GM12891 (cell line): ENCODE measurements around the gene TENT4B.

Experiments used
- PAX5 ChIP-seq: IDR thresholded peaks from 2 replicates; pipeline ENCODE4 v1.6.1; 2011; ENCODE audit warnings: low read length, moderate library complexity, mild to moderate bottlenecking; ENCODE audit not compliant: insufficient read depth, severe bottlenecking
- POLR2A ChIP-seq: IDR thresholded peaks from 2 replicates; pipeline ENCODE4 v1.6.1; 2011; ENCODE audit warnings: low read depth, low read length, control low read depth
- POLR2AphosphoS5 ChIP-seq: IDR thresholded peaks from 2 replicates; pipeline ENCODE4 v1.6.1; 2011; ENCODE audit warnings: low read depth, low read length, control low read depth
- SPI1 ChIP-seq: IDR thresholded peaks from 2 replicates; pipeline ENCODE4 v1.6.1; 2011; ENCODE audit warnings: low read depth, low read length, control low read depth
- TAF1 ChIP-seq: IDR thresholded peaks from 2 replicates; pipeline ENCODE4 v1.6.1; 2011; ENCODE audit warnings: low read depth, low read length, control low read depth

DNA sequence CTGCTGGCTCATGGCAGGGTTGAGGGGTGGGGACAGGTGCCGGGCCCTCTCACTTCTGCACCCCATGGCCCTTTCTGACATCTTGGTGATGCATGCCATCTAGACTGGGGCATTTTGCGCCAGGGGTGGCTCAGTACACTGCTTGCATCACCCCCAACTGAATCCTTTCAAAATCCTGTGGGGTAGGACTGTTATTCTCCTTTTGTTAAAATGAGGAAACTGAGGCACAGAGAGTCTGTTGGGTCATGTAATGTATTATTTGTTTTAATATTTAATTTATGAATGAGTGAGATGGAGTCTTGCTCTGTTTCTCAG is 123.2 kb downstream of the TENT4B start:
- TF ChIP-seq PAX5 (no peak), POLR2AphosphoS5 (no peak), POLR2A (no peak), TAF1 (no peak), SPI1 (no peak)
